ENCODE results near the gene DAP.

- TF ChIP-seq POLR2AphosphoS5 (IDR thresholded peaks at IDR 0.05) (no peak), CTCF (IDR thresholded peaks at IDR 0.05) (no peak)
These were observed 17.3 kb upstream of the DAP start for GRCh38 chr5:10778179-10778910.

Data from esophagus muscularis mucosa (tissue), 3 donors.